Measurements from ENCODE around the gene UBE2D3.

DNA sequence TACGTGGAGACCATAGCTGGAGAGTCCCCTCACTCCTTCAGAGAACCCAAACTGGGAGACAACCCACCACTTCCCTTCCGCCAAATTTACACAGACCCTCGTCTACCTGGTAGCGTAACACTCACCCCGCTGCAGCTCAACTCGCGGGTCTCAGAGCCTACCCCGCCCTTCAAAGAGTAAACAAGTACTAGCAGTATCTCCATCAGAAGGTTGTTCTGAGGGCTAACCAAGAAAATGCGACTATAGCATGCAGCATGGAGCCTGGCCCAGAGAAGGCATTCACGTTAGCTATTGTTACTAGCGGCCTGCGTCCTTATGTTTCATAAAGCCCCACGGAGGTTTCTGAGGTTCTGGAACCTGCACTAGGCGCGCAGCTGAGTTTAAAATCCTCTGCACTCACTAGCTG is 66.1 kb downstream of the UBE2D3 start:
- TF ChIP-seq, protein P1, sequence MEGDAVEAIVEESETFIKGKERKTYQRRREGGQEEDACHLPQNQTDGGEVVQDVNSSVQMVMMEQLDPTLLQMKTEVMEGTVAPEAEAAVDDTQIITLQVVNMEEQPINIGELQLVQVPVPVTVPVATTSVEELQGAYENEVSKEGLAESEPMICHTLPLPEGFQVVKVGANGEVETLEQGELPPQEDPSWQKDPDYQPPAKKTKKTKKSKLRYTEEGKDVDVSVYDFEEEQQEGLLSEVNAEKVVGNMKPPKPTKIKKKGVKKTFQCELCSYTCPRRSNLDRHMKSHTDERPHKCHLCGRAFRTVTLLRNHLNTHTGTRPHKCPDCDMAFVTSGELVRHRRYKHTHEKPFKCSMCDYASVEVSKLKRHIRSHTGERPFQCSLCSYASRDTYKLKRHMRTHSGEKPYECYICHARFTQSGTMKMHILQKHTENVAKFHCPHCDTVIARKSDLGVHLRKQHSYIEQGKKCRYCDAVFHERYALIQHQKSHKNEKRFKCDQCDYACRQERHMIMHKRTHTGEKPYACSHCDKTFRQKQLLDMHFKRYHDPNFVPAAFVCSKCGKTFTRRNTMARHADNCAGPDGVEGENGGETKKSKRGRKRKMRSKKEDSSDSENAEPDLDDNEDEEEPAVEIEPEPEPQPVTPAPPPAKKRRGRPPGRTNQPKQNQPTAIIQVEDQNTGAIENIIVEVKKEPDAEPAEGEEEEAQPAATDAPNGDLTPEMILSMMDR (IDR thresholded peaks at IDR 0.05; ENCODE audit: low read length), result no peak
- no peak for TF ChIP-seq EZH2 (optimal IDR thresholded peaks at IDR 0.05; ENCODE audit: low read depth, low read length)
- TF ChIP-seq EZH2phosphoT487 (IDR thresholded peaks at IDR 0.05; ENCODE audit: low read length), result no peak
